Measurements from ENCODE around the gene LIPE. TPM values are rescaled to one million over a fixed set of nuclear protein-coding genes. Genes with fewer than 3 reads are reported as not detected.

The LIPE gene, protein sequence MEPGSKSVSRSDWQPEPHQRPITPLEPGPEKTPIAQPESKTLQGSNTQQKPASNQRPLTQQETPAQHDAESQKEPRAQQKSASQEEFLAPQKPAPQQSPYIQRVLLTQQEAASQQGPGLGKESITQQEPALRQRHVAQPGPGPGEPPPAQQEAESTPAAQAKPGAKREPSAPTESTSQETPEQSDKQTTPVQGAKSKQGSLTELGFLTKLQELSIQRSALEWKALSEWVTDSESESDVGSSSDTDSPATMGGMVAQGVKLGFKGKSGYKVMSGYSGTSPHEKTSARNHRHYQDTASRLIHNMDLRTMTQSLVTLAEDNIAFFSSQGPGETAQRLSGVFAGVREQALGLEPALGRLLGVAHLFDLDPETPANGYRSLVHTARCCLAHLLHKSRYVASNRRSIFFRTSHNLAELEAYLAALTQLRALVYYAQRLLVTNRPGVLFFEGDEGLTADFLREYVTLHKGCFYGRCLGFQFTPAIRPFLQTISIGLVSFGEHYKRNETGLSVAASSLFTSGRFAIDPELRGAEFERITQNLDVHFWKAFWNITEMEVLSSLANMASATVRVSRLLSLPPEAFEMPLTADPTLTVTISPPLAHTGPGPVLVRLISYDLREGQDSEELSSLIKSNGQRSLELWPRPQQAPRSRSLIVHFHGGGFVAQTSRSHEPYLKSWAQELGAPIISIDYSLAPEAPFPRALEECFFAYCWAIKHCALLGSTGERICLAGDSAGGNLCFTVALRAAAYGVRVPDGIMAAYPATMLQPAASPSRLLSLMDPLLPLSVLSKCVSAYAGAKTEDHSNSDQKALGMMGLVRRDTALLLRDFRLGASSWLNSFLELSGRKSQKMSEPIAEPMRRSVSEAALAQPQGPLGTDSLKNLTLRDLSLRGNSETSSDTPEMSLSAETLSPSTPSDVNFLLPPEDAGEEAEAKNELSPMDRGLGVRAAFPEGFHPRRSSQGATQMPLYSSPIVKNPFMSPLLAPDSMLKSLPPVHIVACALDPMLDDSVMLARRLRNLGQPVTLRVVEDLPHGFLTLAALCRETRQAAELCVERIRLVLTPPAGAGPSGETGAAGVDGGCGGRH
- 10 to 100 TPM in 1 of 4 donors, 1 to 10 TPM in 1, not detected in 2; 9.5 to 26.0 TPM for total RNA-seq

DNA sequence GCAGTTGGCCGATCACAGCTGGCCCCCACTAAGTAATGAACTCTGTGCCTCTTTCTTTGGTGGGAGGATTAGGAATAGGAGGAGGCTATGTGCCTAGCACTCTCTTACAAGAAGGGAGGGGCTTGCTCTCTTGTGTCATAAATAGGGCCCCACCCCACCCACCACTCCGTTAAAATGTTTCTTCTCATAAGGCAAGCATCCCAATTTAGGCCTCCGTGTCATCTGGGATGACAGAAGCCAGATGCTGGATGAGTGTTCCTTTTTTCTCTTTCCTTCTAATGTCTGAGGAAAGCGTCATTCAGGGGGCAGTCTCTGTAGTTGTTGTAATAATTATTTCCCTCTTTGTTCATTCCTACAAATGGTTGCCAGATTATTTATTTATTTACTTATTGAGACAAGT lies at the start of gene LIPE:
LIPE (minus strand) TSS at position 76 of the 400 bp plus-strand sequence. CDS start 239 bp downstream, outside the sequence.
- peaks cover 0 to 6% of the 10 kb centered on the region in 2 donors for H3K4me1 ChIP-seq
- H3K36me3 ChIP-seq: no peaks in the 10 kb centered on the region
- no peak within 1 kb of the TSS for H3K27ac ChIP-seq
- TF ChIP-seq CTCF (IDR thresholded peaks at IDR 0.05) (no peak), POLR2A (IDR thresholded peaks at IDR 0.05) (no peak)
- intact Hi-C loops (cut with DNase I; ENCODE audit: low total_unique reads): no loop called here
- no peaks in the 10 kb centered on the region for H3K27me3 ChIP-seq
- H3K4me3 ChIP-seq: no peak within 1 kb of the TSS
- H3K9me3 ChIP-seq: no peaks in the 10 kb centered on the region
- DNase-seq: no peak

DNA sequence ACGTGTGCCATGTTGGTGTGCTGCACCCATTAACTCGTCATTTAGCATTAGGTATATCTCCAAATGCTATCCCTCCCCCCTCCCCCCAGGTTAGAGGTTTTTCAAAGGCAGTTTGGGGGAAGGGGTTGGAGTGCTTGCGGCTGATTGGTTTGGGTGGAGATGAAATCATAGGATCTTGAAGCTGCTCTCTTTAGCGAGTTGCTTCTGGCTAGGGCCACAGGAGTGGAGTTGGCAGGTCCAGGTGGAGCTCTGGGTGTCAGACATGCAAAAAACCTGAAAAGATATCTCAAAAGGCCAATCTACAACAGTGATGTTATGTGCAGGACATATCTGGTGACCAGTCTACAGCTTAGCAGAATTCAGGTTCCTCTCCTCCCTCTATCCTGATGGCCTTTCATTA lies 48.2 kb upstream of the LIPE start:
- Histone ChIP-seq H3K4me1 (no peaks in the 10 kb centered on the region), H3K4me3 (no peak overlapping the region), H3K9me3 (no peaks in the 10 kb centered on the region), H3K27ac (no peak overlapping the region), H3K36me3 (no peaks in the 10 kb centered on the region), H3K27me3 (no peaks in the 10 kb centered on the region)
- DNase-seq: no peak
- intact Hi-C loops (cut with DNase I; ENCODE audit: low total_unique reads): no loop called here
- TF ChIP-seq CTCF (IDR thresholded peaks at IDR 0.05) (no peak), POLR2A (IDR thresholded peaks at IDR 0.05) (no peak)

GRCh38 chr19:42474743-42475142 lies 47.6 kb upstream of the LIPE start:
- Histone ChIP-seq H3K4me1 (no peaks in the 10 kb centered on the region), H3K27ac (no peak overlapping the region), H3K4me3 (no peak overlapping the region), H3K9me3 (no peaks in the 10 kb centered on the region), H3K27me3 (no peaks in the 10 kb centered on the region), H3K36me3 (no peaks in the 10 kb centered on the region)
- TF ChIP-seq CTCF (IDR thresholded peaks at IDR 0.05): no peak
- TF ChIP-seq POLR2A (IDR thresholded peaks at IDR 0.05): no peak
- intact Hi-C loops (cut with DNase I; ENCODE audit: low total_unique reads): no loop called here
- DNase-seq: no peak

GRCh38 chr19:42473686-42474085 lies 46.5 kb upstream of the LIPE start:
- no peak overlapping the region for H3K4me3 ChIP-seq

More at GRCh38 chr19:42473686-42474085, 46.5 kb upstream of the LIPE start:
- TF ChIP-seq CTCF (IDR thresholded peaks at IDR 0.05): no peak
- no peak for TF ChIP-seq POLR2A (IDR thresholded peaks at IDR 0.05)
- no peaks in the 10 kb centered on the region for H3K27me3 ChIP-seq
- no peak for DNase-seq
- no peaks in the 10 kb centered on the region for H3K9me3 ChIP-seq
- intact Hi-C loops (cut with DNase I; ENCODE audit: low total_unique reads): no loop called here
- H3K4me1 ChIP-seq: no peaks in the 10 kb centered on the region
- H3K27ac ChIP-seq: no peak overlapping the region
- H3K36me3 ChIP-seq: no peaks in the 10 kb centered on the region

Measured in uterus (tissue), 4 donors.